Panc1 (cell line): ENCODE measurements around the gene PFKFB3.

Source experiments
- POLR2AphosphoS5 ChIP-seq: IDR thresholded peaks from 2 replicates; pipeline ENCODE4 v1.6.1; 2012; ENCODE audit warnings: mild to moderate bottlenecking, low read depth, low read length, moderate library complexity
- SIN3A ChIP-seq: IDR thresholded peaks from 2 replicates; pipeline ENCODE4 v1.6.1; 2012; ENCODE audit warnings: low read depth, mild to moderate bottlenecking, low read length, moderate library complexity, borderline replicate concordance; ENCODE audit not compliant: insufficient read depth
- TF ChIP-seq, protein P1 (sequence below): fragments of 450-650 bp; IDR thresholded peaks from 2 replicates; pipeline ENCODE4 v1.5.1; 2017; ENCODE audit warnings: mild to moderate bottlenecking
- TF ChIP-seq, protein P2 (sequence below), 2 experiments: IDR thresholded peaks; 2 replicates each; pipeline ENCODE4 v1.6.1; 2011 to 2012; ENCODE audit warnings: low read depth in 2 of 2, control low read depth in 1 of 2, low read length in 1 of 2, mild to moderate bottlenecking in 1 of 2, moderate library complexity in 1 of 2; ENCODE audit not compliant: insufficient read depth in 1 of 2

DNA sequence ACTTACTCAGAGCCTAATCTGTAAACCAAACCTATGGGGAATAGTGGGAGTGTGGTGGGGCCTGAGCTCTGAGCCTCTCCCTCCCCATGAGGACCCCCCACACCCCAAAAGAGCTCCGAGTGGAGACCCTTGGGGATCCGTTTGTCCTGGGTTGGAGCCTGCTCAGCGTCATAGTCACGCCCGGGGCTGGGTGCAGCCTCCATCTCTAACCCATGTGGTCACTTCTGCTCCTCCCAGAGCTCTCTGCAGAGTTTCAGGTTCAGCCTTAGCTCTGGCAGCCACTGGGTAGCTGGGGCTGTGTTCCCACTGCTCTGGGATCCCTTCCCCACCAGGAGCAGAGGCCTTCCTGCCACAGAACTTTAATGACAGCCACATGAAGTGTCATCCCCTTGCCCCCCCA is 25.9 kb downstream of the PFKFB3 start:
- TF ChIP-seq, protein P1, sequence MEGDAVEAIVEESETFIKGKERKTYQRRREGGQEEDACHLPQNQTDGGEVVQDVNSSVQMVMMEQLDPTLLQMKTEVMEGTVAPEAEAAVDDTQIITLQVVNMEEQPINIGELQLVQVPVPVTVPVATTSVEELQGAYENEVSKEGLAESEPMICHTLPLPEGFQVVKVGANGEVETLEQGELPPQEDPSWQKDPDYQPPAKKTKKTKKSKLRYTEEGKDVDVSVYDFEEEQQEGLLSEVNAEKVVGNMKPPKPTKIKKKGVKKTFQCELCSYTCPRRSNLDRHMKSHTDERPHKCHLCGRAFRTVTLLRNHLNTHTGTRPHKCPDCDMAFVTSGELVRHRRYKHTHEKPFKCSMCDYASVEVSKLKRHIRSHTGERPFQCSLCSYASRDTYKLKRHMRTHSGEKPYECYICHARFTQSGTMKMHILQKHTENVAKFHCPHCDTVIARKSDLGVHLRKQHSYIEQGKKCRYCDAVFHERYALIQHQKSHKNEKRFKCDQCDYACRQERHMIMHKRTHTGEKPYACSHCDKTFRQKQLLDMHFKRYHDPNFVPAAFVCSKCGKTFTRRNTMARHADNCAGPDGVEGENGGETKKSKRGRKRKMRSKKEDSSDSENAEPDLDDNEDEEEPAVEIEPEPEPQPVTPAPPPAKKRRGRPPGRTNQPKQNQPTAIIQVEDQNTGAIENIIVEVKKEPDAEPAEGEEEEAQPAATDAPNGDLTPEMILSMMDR: no peak
- no peak for TF ChIP-seq POLR2AphosphoS5
- TF ChIP-seq, protein P2, sequence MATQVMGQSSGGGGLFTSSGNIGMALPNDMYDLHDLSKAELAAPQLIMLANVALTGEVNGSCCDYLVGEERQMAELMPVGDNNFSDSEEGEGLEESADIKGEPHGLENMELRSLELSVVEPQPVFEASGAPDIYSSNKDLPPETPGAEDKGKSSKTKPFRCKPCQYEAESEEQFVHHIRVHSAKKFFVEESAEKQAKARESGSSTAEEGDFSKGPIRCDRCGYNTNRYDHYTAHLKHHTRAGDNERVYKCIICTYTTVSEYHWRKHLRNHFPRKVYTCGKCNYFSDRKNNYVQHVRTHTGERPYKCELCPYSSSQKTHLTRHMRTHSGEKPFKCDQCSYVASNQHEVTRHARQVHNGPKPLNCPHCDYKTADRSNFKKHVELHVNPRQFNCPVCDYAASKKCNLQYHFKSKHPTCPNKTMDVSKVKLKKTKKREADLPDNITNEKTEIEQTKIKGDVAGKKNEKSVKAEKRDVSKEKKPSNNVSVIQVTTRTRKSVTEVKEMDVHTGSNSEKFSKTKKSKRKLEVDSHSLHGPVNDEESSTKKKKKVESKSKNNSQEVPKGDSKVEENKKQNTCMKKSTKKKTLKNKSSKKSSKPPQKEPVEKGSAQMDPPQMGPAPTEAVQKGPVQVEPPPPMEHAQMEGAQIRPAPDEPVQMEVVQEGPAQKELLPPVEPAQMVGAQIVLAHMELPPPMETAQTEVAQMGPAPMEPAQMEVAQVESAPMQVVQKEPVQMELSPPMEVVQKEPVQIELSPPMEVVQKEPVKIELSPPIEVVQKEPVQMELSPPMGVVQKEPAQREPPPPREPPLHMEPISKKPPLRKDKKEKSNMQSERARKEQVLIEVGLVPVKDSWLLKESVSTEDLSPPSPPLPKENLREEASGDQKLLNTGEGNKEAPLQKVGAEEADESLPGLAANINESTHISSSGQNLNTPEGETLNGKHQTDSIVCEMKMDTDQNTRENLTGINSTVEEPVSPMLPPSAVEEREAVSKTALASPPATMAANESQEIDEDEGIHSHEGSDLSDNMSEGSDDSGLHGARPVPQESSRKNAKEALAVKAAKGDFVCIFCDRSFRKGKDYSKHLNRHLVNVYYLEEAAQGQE (IDR thresholded peaks at IDR 0.05; ENCODE audit: insufficient read depth in 1 of 2, low read depth in 2 of 2, low read length in 1 of 2): no peak
- TF ChIP-seq SIN3A: no peak
